ENCODE results near the gene IKBKG. TPM values are rescaled to one million over a fixed set of nuclear protein-coding genes. Genes with fewer than 3 reads are reported as not detected.

Gene IKBKG
- total and polyA plus RNA-seq, 2 of the 8 experiments (the other 6 are each of a cell fraction or from before 2014, with no cell fraction given): 17.5 to 18.1 TPM

- Histone ChIP-seq H3K23ac (ENCODE audit: insufficient read length) (no peak overlapping the region), H3K27me3 (replicated peaks in 1 of 4; ENCODE audit: control insufficient read depth in 3 of 4, extremely low read depth in 1 of 4, insufficient read depth in 3 of 4, low read length in 3 of 4) (no peaks in the 10 kb centered on the region), H3K27ac (ENCODE audit: low read depth, low read length) (no peak overlapping the region), H2BK15ac (ENCODE audit: low read length) (no peak overlapping the region), H3K9me3 (ENCODE audit: insufficient read depth in 2 of 2, low read depth in 1 of 2, low read length in 1 of 2) (peaks cover 3 to 8% of the 10 kb centered on the region in 2 experiments), H3K56ac (replicated peaks; ENCODE audit: insufficient read length, low read depth, low read length) (no peak overlapping the region), H2AK5ac (ENCODE audit: low read depth, low read length) (no peak overlapping the region), H2BK20ac (ENCODE audit: low read length) (no peak overlapping the region), H2BK120ac (replicated peaks; ENCODE audit: low read depth, low read length) (no peak overlapping the region), H3K23me2 (ENCODE audit: low read depth, low read length) (no peaks in the 10 kb centered on the region), H3K14ac (ENCODE audit: insufficient read length) (no peak overlapping the region), H3K4me3 (ENCODE audit: extremely low read depth in 1 of 4, insufficient read depth in 2 of 4, low read depth in 3 of 4, low read length in 4 of 4) (no peak overlapping the region), H3K36me3 (ENCODE audit: control insufficient read depth in 2 of 4, insufficient read depth in 4 of 4, low read length in 3 of 4) (no peaks in the 10 kb centered on the region), H3K4me1 (replicated peaks in 1 of 4; ENCODE audit: control insufficient read depth in 3 of 4, insufficient read depth in 4 of 4, low read length in 3 of 4) (peaks cover 0 to 8% (median 0%) of the 10 kb centered on the region in 4 experiments; a peak in 3 of 7 replicates), H3K9ac (replicated peaks in 1 of 4; ENCODE audit: extremely low read depth in 1 of 4, low read depth in 3 of 4, low read length in 3 of 4) (no peak overlapping the region), H2AFZ (ENCODE audit: low read length) (no peak overlapping the region), H3K79me2 (ENCODE audit: control insufficient read depth in 1 of 2, insufficient read depth in 2 of 2, low read length in 2 of 2) (no peaks in the 10 kb centered on the region), H2BK5ac (ENCODE audit: low read depth, low read length) (no peak overlapping the region), H3K18ac (ENCODE audit: extremely low read depth, low read length) (no peak overlapping the region), H4K91ac (replicated peaks; ENCODE audit: insufficient read length, low read length) (no peak overlapping the region), H3K4me2 (ENCODE audit: insufficient read depth in 1 of 2, low read depth in 2 of 2, low read length in 2 of 2) (no peak overlapping the region), H3K79me1 (ENCODE audit: low read depth, low read length) (no peaks in the 10 kb centered on the region), H4K5ac (ENCODE audit: insufficient read length, low read depth, low read length) (no peak overlapping the region), H3K4ac (replicated peaks; ENCODE audit: insufficient read length, low read depth, low read length) (no peak overlapping the region), H2BK12ac (ENCODE audit: low read depth, low read length) (no peak overlapping the region), H4K8ac (ENCODE audit: extremely low read depth, insufficient read depth, low read length) (no peak overlapping the region; the same call in 1 of the 2 replicates), H4K20me1 (replicated peaks in 1 of 2; ENCODE audit: control insufficient read depth in 1 of 2, insufficient read depth in 2 of 2, low read length in 2 of 2) (no peaks in the 10 kb centered on the region)
- WGBS, 2 experiments (ENCODE audit: extremely low coverage in 1 of 2, insufficient coverage in 1 of 2, insufficient read length in 1 of 2, insufficient replicate concordance in 2 of 2, low coverage in 1 of 2, low lambda C conversion rate in 2 of 2, missing lambda C conversion rate in 1 of 2): 93% methylated on average over 3 of the region's 4 CpGs; no CpG with 5 or more reads in 1 of the 2 experiments
- DNase-seq (ENCODE audit: low read depth in 1 of 2, low spot score in 2 of 2) (no peak), FAIRE-seq (no peak)
- TF ChIP-seq POU5F1 (IDR thresholded peaks at IDR 0.05; ENCODE audit: low read depth, low read length) (no peak), BACH1 (IDR thresholded peaks at IDR 0.05; ENCODE audit: low read length) (no peak), MAX (IDR thresholded peaks at IDR 0.05) (no peak), EZH2 (IDR thresholded peaks at IDR 0.05; ENCODE audit: low read depth, low read length, severe bottlenecking) (no peak), NRF1 (IDR thresholded peaks at IDR 0.05; ENCODE audit: low read depth, low read length) (no peak), TBP (IDR thresholded peaks at IDR 0.05; ENCODE audit: low read depth, low read length) (no peak), POLR2A (IDR thresholded peaks at IDR 0.05; ENCODE audit: control extremely low read depth in 1 of 2, low read depth in 2 of 2, low read length in 2 of 2) (no peak), EGR1 (IDR thresholded peaks at IDR 0.05; ENCODE audit: borderline replicate concordance, low read depth, low read length) (no peak), SIX5 (IDR thresholded peaks at IDR 0.05; ENCODE audit: low read depth, low read length) (no peak), JUN (IDR thresholded peaks at IDR 0.05; ENCODE audit: low read depth, low read length) (no peak)
- ChIA-PET CTCF (ENCODE audit: partially characterized antibody) (interaction anchor here (1.0 to 1.1 kb wide), 2 partner anchors 9 to 18 kb away, joined by 3 to 4 read pairs; no protein-coding TSS in a partner anchor), POLR2A (ENCODE audit: partially characterized antibody) (no interaction called here)
Measured at GRCh38 chrX:154594491-154594890, 47.1 kb downstream of the IKBKG start.

Data from H1 (cell line).